ENCODE data around the gene HINT3. TPM values are rescaled to one million over a fixed set of nuclear protein-coding genes. Genes with fewer than 3 reads are reported as not detected.
A peak's percentile ranks its signal among the peaks of the same experiment; 100 is the strongest.

The HINT3 gene
- total RNA-seq, 4 donors from 2014 or later: 12.5 to 27.0 (median 16.6) TPM

GRCh38 chr6:125994670-125995488 is 38.3 kb downstream of the HINT3 start:
- no peaks in the 10 kb centered on the region for H3K9me3 ChIP-seq
- 73% methylated on average over 5 of the region's 5 CpGs for WGBS
- H3K36me3 ChIP-seq: peaks cover 17% of the 10 kb centered on the region
- H3K4me1 ChIP-seq: peaks cover 8% of the 10 kb centered on the region
- TF ChIP-seq CTCF (IDR thresholded peaks at IDR 0.05): no peak
- TF ChIP-seq POLR2AphosphoS5 (IDR thresholded peaks at IDR 0.05): no peak
- no peak for TF ChIP-seq EP300 (IDR thresholded peaks at IDR 0.05)
- TF ChIP-seq POLR2A (IDR thresholded peaks at IDR 0.05): no peak
- DNase-seq (ENCODE audit: low spot score in 2 of 2): no peak
- no peaks in the 10 kb centered on the region for H3K27me3 ChIP-seq
- H3K27ac ChIP-seq: no peak overlapping the region
- H3K4me3 ChIP-seq: no peak overlapping the region

GRCh38 chr6:125995972-125996580 is 39.5 kb downstream of the HINT3 start:
- no peak for DNase-seq (ENCODE audit: low spot score in 2 of 2)
- H3K4me3 ChIP-seq: no peak overlapping the region
- no peaks in the 10 kb centered on the region for H3K9me3 ChIP-seq
- no peaks in the 10 kb centered on the region for H3K27me3 ChIP-seq
- H3K36me3 ChIP-seq: peaks cover 23% of the 10 kb centered on the region
- H3K27ac ChIP-seq: no peak overlapping the region
- TF ChIP-seq EP300 (IDR thresholded peaks at IDR 0.05) (no peak), POLR2A (IDR thresholded peaks at IDR 0.05) (no peak), CTCF (IDR thresholded peaks at IDR 0.05) (peak; percentile 91 to 92), POLR2AphosphoS5 (IDR thresholded peaks at IDR 0.05) (no peak)
- H3K4me1 ChIP-seq: peaks cover 8% of the 10 kb centered on the region
- 9% methylated on average over 8 of the region's 8 CpGs for WGBS

- Histone ChIP-seq H3K36me3 (peaks cover 26% of the 10 kb centered on the region), H3K4me1 (no peaks in the 10 kb centered on the region), H3K27ac (no peak overlapping the region), H3K27me3 (no peaks in the 10 kb centered on the region), H3K9me3 (no peaks in the 10 kb centered on the region), H3K4me3 (no peak overlapping the region)
- no peak for TF ChIP-seq EP300 (IDR thresholded peaks at IDR 0.05)
- TF ChIP-seq POLR2A (IDR thresholded peaks at IDR 0.05): no peak
- no peak for TF ChIP-seq POLR2AphosphoS5 (IDR thresholded peaks at IDR 0.05)
- no peak for TF ChIP-seq CTCF (IDR thresholded peaks at IDR 0.05)
- DNase-seq (ENCODE audit: low spot score in 2 of 2): no peak
- 89% methylated on average over 8 of the region's 8 CpGs for WGBS
Observed at GRCh38 chr6:126002755-126003679, 46.4 kb downstream of the HINT3 start.

GRCh38 chr6:126007800-126008199 is 51.2 kb downstream of the HINT3 start:
- H3K4me3 ChIP-seq: no peak overlapping the region
- no peaks in the 10 kb centered on the region for H3K27me3 ChIP-seq
- no peak for DNase-seq (ENCODE audit: low spot score in 2 of 2)
- no peaks in the 10 kb centered on the region for H3K9me3 ChIP-seq
- TF ChIP-seq EP300 (IDR thresholded peaks at IDR 0.05) (no peak), CTCF (IDR thresholded peaks at IDR 0.05) (no peak), POLR2AphosphoS5 (IDR thresholded peaks at IDR 0.05) (no peak), POLR2A (IDR thresholded peaks at IDR 0.05) (no peak)
- peaks cover 26% of the 10 kb centered on the region for H3K36me3 ChIP-seq
- H3K27ac ChIP-seq: no peak overlapping the region
- no peaks in the 10 kb centered on the region for H3K4me1 ChIP-seq

Data from suprapubic skin (tissue), 4 donors.